Suprapubic skin (tissue), 3 donors: Measurements from ENCODE around the gene ASCC1.

Experiments used
- CTCF ChIP-seq, 2 donors: fragments of 200-600 bp in 1 of 2; fragments of 450-650 bp in 1 of 2; sonication (generic) in 1 of 2; IDR thresholded peaks; one replicate each; pipeline ENCODE4 v1.5.1; 2016 to 2019; ENCODE audit warnings: antibody characterized with exemption in 2 of 2, mild to moderate bottlenecking in 1 of 2, moderate library complexity in 1 of 2
- POLR2A ChIP-seq, 2 donors: fragments of 450-650 bp; IDR thresholded peaks; one replicate each; pipeline ENCODE4 v1.6.1; 2017; ENCODE audit warnings: antibody characterized with exemption in 2 of 2, mild to moderate bottlenecking in 2 of 2, moderate library complexity in 2 of 2

GRCh38 chr10:72085864-72086465, 130.1 kb downstream of the ASCC1 start:
- TF ChIP-seq POLR2A (IDR thresholded peaks at IDR 0.05) (no peak), CTCF (IDR thresholded peaks at IDR 0.05) (no peak)
